Activated B cell treated with CpG ODN at 0.5 μM for 24 hours (primary cell): ENCODE data around the gene DPP10. TPM values are rescaled to one million over a fixed set of nuclear protein-coding genes. Genes with fewer than 3 reads are reported as not detected.

ENCODE experiments used
- ATAC-seq: fragments of 200-7000 bp; cut with Tn5 transposase; one replicate; pipeline ENCODE4 v1.10.0; 2021; ENCODE audit warnings: low read depth, mild to moderate bottlenecking, moderate library complexity
- CTCF ChIA-PET: fragments of 350-600 bp; sonication (Branson Sonifier 250); formaldehyde crosslinking; loops from one replicate; lab custom pipeline; 2021; ENCODE audit warnings: antibody characterized with exemption; lab: Charles Lee
- POLR2A ChIA-PET: fragments of 350-600 bp; sonication (Branson Sonifier 250); formaldehyde crosslinking; loops from one replicate; lab custom pipeline; 2021; ENCODE audit warnings: antibody characterized with exemption; lab: Charles Lee
- DNase-seq: peaks from one replicate; pipeline ENCODE4 v3.0.0; 2022
- H3K27ac Mint-ChIP-seq: one replicate; pipeline ENCODE4 v1.8.0; 2020; ENCODE audit warnings: mixed read lengths
- H3K27me3 Mint-ChIP-seq: one replicate; pipeline ENCODE4 v1.8.0; 2021; ENCODE audit warnings: mixed read lengths
- H3K36me3 Mint-ChIP-seq: one replicate; pipeline ENCODE4 v1.8.0; 2021; ENCODE audit warnings: low read depth, mixed read lengths
- H3K4me1 Mint-ChIP-seq: one replicate; pipeline ENCODE4 v1.8.0; 2021; ENCODE audit warnings: mixed read lengths
- H3K4me3 Mint-ChIP-seq: one replicate; pipeline ENCODE4 v1.8.0; 2020; ENCODE audit warnings: mild to moderate bottlenecking, mixed read lengths
- H3K9me3 Mint-ChIP-seq: one replicate; pipeline ENCODE4 v1.8.0; 2020; ENCODE audit warnings: mixed read lengths
- CTCF ChIP-seq: fragments of 200-600 bp; IDR thresholded peaks from one replicate; pipeline ENCODE4 v1.8.0; 2022; ENCODE audit warnings: antibody characterized with exemption, mild to moderate bottlenecking
- intact Hi-C: fragments of 100-400 bp; cut with micrococcal nuclease; formaldehyde crosslinking; loops from one replicate; pipeline ENCODE4 v1.15.1; 2024
- total RNA-seq: library from RNA; stranded (reverse); gene quantifications from 2 replicates; pipeline ENCODE4 v1.2.3, GENCODE V29; 2022

DPP10 gene
- total RNA-seq, 1 donor from 2014 or later: not detected

- no peaks in the 10 kb centered on the region for H3K36me3 Mint-ChIP-seq
- H3K27ac Mint-ChIP-seq: no peak overlapping the region
- DNase-seq: no peak
- CTCF ChIA-PET: no interaction called here
- no peak overlapping the region for H3K4me3 Mint-ChIP-seq
- intact Hi-C loops: no loop called here
- POLR2A ChIA-PET: no interaction called here
- peaks cover 9% of the 10 kb centered on the region for H3K9me3 Mint-ChIP-seq
- no peaks in the 10 kb centered on the region for H3K4me1 Mint-ChIP-seq
- TF ChIP-seq CTCF: no peak
- no peaks in the 10 kb centered on the region for H3K27me3 Mint-ChIP-seq
- no peak for ATAC-seq
Measured at GRCh38 chr2:115867024-115867423, 1424.6 kb downstream of the DPP10 start.

- no peaks in the 10 kb centered on the region for H3K4me1 Mint-ChIP-seq
- ChIA-PET CTCF (no interaction called here), POLR2A (no interaction called here)
- H3K27ac Mint-ChIP-seq: no peak overlapping the region
- DNase-seq (no peak), ATAC-seq (no peak)
- TF ChIP-seq CTCF: no peak
- intact Hi-C loops: no loop called here
- H3K9me3 Mint-ChIP-seq: peaks cover 14% of the 10 kb centered on the region
- H3K4me3 Mint-ChIP-seq: no peak overlapping the region
- no peaks in the 10 kb centered on the region for H3K36me3 Mint-ChIP-seq
- H3K27me3 Mint-ChIP-seq: no peaks in the 10 kb centered on the region
Measured at GRCh38 chr2:115874427-115874826, 1432.0 kb downstream of the DPP10 start.

GRCh38 chr2:115880558-115880957, 1438.1 kb downstream of the DPP10 start:
- TF ChIP-seq CTCF: no peak
- intact Hi-C loops: no loop called here
- ChIA-PET POLR2A (no interaction called here), CTCF (no interaction called here)
- ATAC-seq (no peak), DNase-seq (no peak)
- Mint-ChIP-seq H3K36me3 (no peaks in the 10 kb centered on the region), H3K4me1 (no peaks in the 10 kb centered on the region), H3K4me3 (no peak overlapping the region), H3K27ac (no peak overlapping the region), H3K9me3 (peaks cover 4% of the 10 kb centered on the region), H3K27me3 (no peaks in the 10 kb centered on the region)

GRCh38 chr2:115887209-115887776, 1444.9 kb downstream of the DPP10 start:
- H3K9me3 Mint-ChIP-seq: peaks cover 19% of the 10 kb centered on the region
- H3K27me3 Mint-ChIP-seq: no peaks in the 10 kb centered on the region
- intact Hi-C loops: no loop called here
- ChIA-PET CTCF (no interaction called here), POLR2A (no interaction called here)
- no peak overlapping the region for H3K4me3 Mint-ChIP-seq
- no peak overlapping the region for H3K27ac Mint-ChIP-seq
- TF ChIP-seq CTCF: no peak
- DNase-seq (no peak), ATAC-seq (no peak)
- no peaks in the 10 kb centered on the region for H3K36me3 Mint-ChIP-seq
- no peaks in the 10 kb centered on the region for H3K4me1 Mint-ChIP-seq
